Muscle of leg (tissue), 11 donors: ENCODE results near the gene CLASP2. TPM values are rescaled to one million over a fixed set of nuclear protein-coding genes. Genes with fewer than 3 reads are reported as not detected.
A peak's percentile ranks its signal among the peaks of the same experiment; 100 is the strongest.

Source experiments
- DNase-seq: peaks from one replicate; pipeline ENCODE4 v3.0.0; 2013
- H3K27ac ChIP-seq: one replicate; pipeline ENCODE4 v1.5.1; 2013; ENCODE audit warnings: mild to moderate bottlenecking, low read length, control low read depth
- H3K27me3 ChIP-seq: one replicate; pipeline ENCODE4 v1.6.1; 2013; ENCODE audit warnings: low read length; ENCODE audit not compliant: control insufficient read depth, insufficient read depth
- H3K36me3 ChIP-seq: one replicate; pipeline ENCODE4 v1.6.1; 2013; ENCODE audit warnings: low read length; ENCODE audit not compliant: control insufficient read depth, insufficient read depth
- H3K4me1 ChIP-seq: one replicate; pipeline ENCODE4 v1.6.1; 2013; ENCODE audit warnings: low read length; ENCODE audit not compliant: control insufficient read depth, insufficient read depth
- H3K4me3 ChIP-seq: one replicate; pipeline ENCODE4 v1.5.1; 2013; ENCODE audit warnings: low read length, control low read depth
- H3K9me3 ChIP-seq: replicated peaks from 2 replicates; pipeline ENCODE4 v1.6.1; 2013; ENCODE audit warnings: low read depth, low read length; ENCODE audit not compliant: control insufficient read depth
- WGBS: methylation state at CpG from one replicate; pipeline ENCODE4 v1.1.5; 2013; ENCODE audit warnings: missing lambda C conversion rate; ENCODE audit not compliant: insufficient coverage; 5-methylcytosine and 5-hydroxymethylcytosine counted together
- polyA plus RNA-seq, 8 donors: library from polyadenylated mRNA; unstranded; fragments of 120-200 nt; gene quantifications; one replicate each; pipeline versions ENCODE4 v1.2.1 to v1.2.3, GENCODE V29; 2013; ENCODE audit warnings: inconsistent platforms in 1 of 8, low replicate concordance in 1 of 8; ENCODE audit not compliant: insufficient read length in 8 of 8, insufficient read depth in 1 of 8
- total RNA-seq: library from RNA; stranded (reverse); fragments of 120-200 nt; gene quantifications from one replicate; pipeline ENCODE4 v1.2.4, GENCODE V29; 2013

CLASP2 gene
- total and polyA plus RNA-seq, 9 donors, result 33.5 to 68.7 (median 40.0) TPM

GRCh38 chr3:33612607-33613006 lies 105.4 kb downstream of the CLASP2 start:
- H3K4me3 ChIP-seq, result no peak overlapping the region
- H3K9me3 ChIP-seq, result no peaks in the 10 kb centered on the region
- H3K4me1 ChIP-seq, result no peaks in the 10 kb centered on the region
- H3K36me3 ChIP-seq, result peaks cover 6% of the 10 kb centered on the region
- no CpG with 5 or more reads among the region's 1 CpG for WGBS
- no peak for DNase-seq
- H3K27ac ChIP-seq, result no peak overlapping the region
- no peaks in the 10 kb centered on the region for H3K27me3 ChIP-seq

- DNase-seq, result no peak
- Histone ChIP-seq H3K36me3 (peaks cover 21% of the 10 kb centered on the region), H3K4me1 (no peaks in the 10 kb centered on the region), H3K4me3 (no peak overlapping the region), H3K9me3 (no peaks in the 10 kb centered on the region), H3K27ac (no peak overlapping the region), H3K27me3 (no peaks in the 10 kb centered on the region)
- 97% methylated on average over 6 of the region's 7 CpGs for WGBS
Observed at GRCh38 chr3:33602829-33603228, 115.2 kb downstream of the CLASP2 start.

GRCh38 chr3:33597257-33597689 lies 120.8 kb downstream of the CLASP2 start:
- WGBS, result 31% methylated on average over 2 of the region's 2 CpGs
- H3K9me3 ChIP-seq, result no peaks in the 10 kb centered on the region
- no peaks in the 10 kb centered on the region for H3K27me3 ChIP-seq
- H3K36me3 ChIP-seq, result peaks cover 4% of the 10 kb centered on the region
- DNase-seq, result peak; percentile 1
- H3K4me1 ChIP-seq, result no peaks in the 10 kb centered on the region
- H3K27ac ChIP-seq, result no peak overlapping the region
- no peak overlapping the region for H3K4me3 ChIP-seq

GRCh38 chr3:33592999-33593398 lies 125.1 kb downstream of the CLASP2 start:
- Histone ChIP-seq H3K36me3 (peaks cover 11% of the 10 kb centered on the region), H3K27me3 (no peaks in the 10 kb centered on the region), H3K27ac (no peak overlapping the region), H3K4me3 (no peak overlapping the region), H3K9me3 (no peaks in the 10 kb centered on the region), H3K4me1 (no peaks in the 10 kb centered on the region)
- no peak for DNase-seq
- WGBS, result no CpG with 5 or more reads among the region's 1 CpG

GRCh38 chr3:33590541-33590940 lies 127.5 kb downstream of the CLASP2 start:
- no peak overlapping the region for H3K27ac ChIP-seq
- no peak for DNase-seq

GRCh38 chr3:33586402-33586801 lies 131.7 kb downstream of the CLASP2 start:
- no peaks in the 10 kb centered on the region for H3K4me1 ChIP-seq
- no peak overlapping the region for H3K4me3 ChIP-seq
- H3K27ac ChIP-seq, result no peak overlapping the region
- H3K36me3 ChIP-seq, result peaks cover 17% of the 10 kb centered on the region
- WGBS, result 100% methylated on average over 1 of the region's 3 CpGs
- H3K9me3 ChIP-seq, result no peaks in the 10 kb centered on the region
- no peak for DNase-seq
- no peaks in the 10 kb centered on the region for H3K27me3 ChIP-seq

More at GRCh38 chr3:33590541-33590940, 127.5 kb downstream of the CLASP2 start:
- H3K27me3 ChIP-seq, result no peaks in the 10 kb centered on the region
- H3K4me1 ChIP-seq, result no peaks in the 10 kb centered on the region
- no CpG with 5 or more reads among the region's 2 CpGs for WGBS
- no peak overlapping the region for H3K4me3 ChIP-seq
- H3K9me3 ChIP-seq, result no peaks in the 10 kb centered on the region
- peaks cover 11% of the 10 kb centered on the region for H3K36me3 ChIP-seq

GRCh38 chr3:33582234-33582633 lies 135.8 kb downstream of the CLASP2 start:
- peaks cover 12% of the 10 kb centered on the region for H3K36me3 ChIP-seq
- H3K27ac ChIP-seq, result no peak overlapping the region
- H3K4me1 ChIP-seq, result no peaks in the 10 kb centered on the region
- no peak for DNase-seq
- H3K27me3 ChIP-seq, result no peaks in the 10 kb centered on the region
- H3K9me3 ChIP-seq, result no peaks in the 10 kb centered on the region
- whole genome bisulfite sequencing, result no CpG with 5 or more reads among the region's 3 CpGs
- H3K4me3 ChIP-seq, result no peak overlapping the region

- H3K9me3 ChIP-seq, result no peaks in the 10 kb centered on the region
- 95% methylated on average over 6 of the region's 10 CpGs for WGBS
- no peak overlapping the region for H3K27ac ChIP-seq
- no peaks in the 10 kb centered on the region for H3K4me1 ChIP-seq
- peaks cover 13% of the 10 kb centered on the region for H3K36me3 ChIP-seq
- H3K27me3 ChIP-seq, result no peaks in the 10 kb centered on the region
- no peak overlapping the region for H3K4me3 ChIP-seq
- no peak for DNase-seq
Observed at GRCh38 chr3:33581666-33582065, 136.4 kb downstream of the CLASP2 start.

- Histone ChIP-seq H3K27ac (no peak overlapping the region), H3K4me1 (no peaks in the 10 kb centered on the region), H3K9me3 (no peaks in the 10 kb centered on the region), H3K36me3 (peaks cover 17% of the 10 kb centered on the region), H3K27me3 (no peaks in the 10 kb centered on the region), H3K4me3 (no peak overlapping the region)
- no CpG with 5 or more reads among the region's 2 CpGs for WGBS
- DNase-seq, result no peak
Observed at GRCh38 chr3:33579840-33580239, 138.2 kb downstream of the CLASP2 start.

GRCh38 chr3:33579178-33579510 lies 138.9 kb downstream of the CLASP2 start:
- no peaks in the 10 kb centered on the region for H3K4me1 ChIP-seq
- WGBS, result no CpG with 5 or more reads among the region's 1 CpG
- DNase-seq, result no peak
- H3K27me3 ChIP-seq, result no peaks in the 10 kb centered on the region
- no peak overlapping the region for H3K4me3 ChIP-seq
- H3K27ac ChIP-seq, result no peak overlapping the region
- H3K36me3 ChIP-seq, result peaks cover 13% of the 10 kb centered on the region
- H3K9me3 ChIP-seq, result no peaks in the 10 kb centered on the region
